Measurements from ENCODE around the gene PTTG1IP.

The PTTG1IP gene

GRCh38 chr21:44869781-44870747 lies 3.4 kb downstream of the PTTG1IP start:
- no peaks in the 10 kb centered on the region for H3K9me3 Mint-ChIP-seq
- H3K4me3 Mint-ChIP-seq = peak overlapping the region; percentile 94
- peaks cover 82% of the 10 kb centered on the region for H3K4me1 Mint-ChIP-seq
- H3K27ac Mint-ChIP-seq (ENCODE audit: low read depth) = peak overlapping the region; percentile 4
- DNase-seq (ENCODE audit: low spot score in 2 of 2) = no peak
- no peaks in the 10 kb centered on the region for H3K27me3 Mint-ChIP-seq
- H3K36me3 Mint-ChIP-seq (ENCODE audit: insufficient read depth) = peaks cover 24% of the 10 kb centered on the region
- no peak for ATAC-seq (replicated peaks; ENCODE audit: extremely low read depth, poor library complexity, severe bottlenecking)

- Mint-ChIP-seq H3K4me3 (peak overlapping the region; percentile 62), H3K36me3 (ENCODE audit: insufficient read depth) (peaks cover 19% of the 10 kb centered on the region), H3K27me3 (no peaks in the 10 kb centered on the region), H3K27ac (ENCODE audit: low read depth) (peak overlapping the region; percentile 81), H3K4me1 (peaks cover 75% of the 10 kb centered on the region), H3K9me3 (no peaks in the 10 kb centered on the region)
- ATAC-seq (replicated peaks; ENCODE audit: extremely low read depth, poor library complexity, severe bottlenecking) (no peak), DNase-seq (ENCODE audit: low spot score in 2 of 2) (no peak)
Observed at GRCh38 chr21:44868707-44869106, 4.8 kb downstream of the PTTG1IP start.

GRCh38 chr21:44867999-44868700 lies 5.3 kb downstream of the PTTG1IP start:
- Mint-ChIP-seq H3K4me1 (peaks cover 81% of the 10 kb centered on the region), H3K9me3 (no peaks in the 10 kb centered on the region), H3K27ac (ENCODE audit: low read depth) (peak overlapping the region; percentile 81), H3K27me3 (no peaks in the 10 kb centered on the region), H3K4me3 (peak overlapping the region; percentile 62), H3K36me3 (ENCODE audit: insufficient read depth) (peaks cover 21% of the 10 kb centered on the region)
- ATAC-seq (replicated peaks; ENCODE audit: extremely low read depth, poor library complexity, severe bottlenecking) (peak; percentile 66), DNase-seq (ENCODE audit: low spot score in 2 of 2) (no peak)

DNA sequence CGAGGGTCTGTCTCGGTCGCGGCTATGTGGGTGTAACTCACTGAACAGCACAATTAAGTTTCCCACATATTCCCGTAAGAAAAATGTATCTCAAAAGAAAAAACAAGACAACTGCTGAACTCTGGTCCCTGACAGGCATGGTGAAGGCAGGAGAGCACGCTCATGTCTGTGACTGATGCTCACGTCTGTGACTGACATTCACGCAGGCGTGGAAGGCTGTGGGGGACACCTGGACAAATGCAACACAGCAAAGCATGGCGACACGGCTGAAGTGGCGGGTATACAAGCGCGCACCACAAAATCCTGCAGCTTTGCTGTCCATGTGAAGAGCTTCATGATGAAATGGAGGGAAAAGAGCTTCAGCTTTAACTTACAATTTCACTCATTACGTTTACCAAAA lies 6.0 kb downstream of the PTTG1IP start:
- no peak for ATAC-seq (replicated peaks; ENCODE audit: extremely low read depth, poor library complexity, severe bottlenecking)
- Mint-ChIP-seq H3K27me3 (no peaks in the 10 kb centered on the region), H3K9me3 (no peaks in the 10 kb centered on the region), H3K4me1 (peaks cover 77% of the 10 kb centered on the region), H3K27ac (ENCODE audit: low read depth) (no peak overlapping the region), H3K4me3 (peak overlapping the region; percentile 62), H3K36me3 (ENCODE audit: insufficient read depth) (peaks cover 18% of the 10 kb centered on the region)
- no peak for DNase-seq (ENCODE audit: low spot score in 2 of 2)

- peaks cover 13% of the 10 kb centered on the region for H3K36me3 Mint-ChIP-seq (ENCODE audit: insufficient read depth)
- peak overlapping the region; percentile 62 for H3K4me3 Mint-ChIP-seq
- H3K9me3 Mint-ChIP-seq = no peaks in the 10 kb centered on the region
- H3K27me3 Mint-ChIP-seq = no peaks in the 10 kb centered on the region
- no peak for DNase-seq (ENCODE audit: low spot score in 2 of 2)
- H3K27ac Mint-ChIP-seq (ENCODE audit: low read depth) = peak overlapping the region; percentile 83
- peaks cover 73% of the 10 kb centered on the region for H3K4me1 Mint-ChIP-seq
- no peak for ATAC-seq (replicated peaks; ENCODE audit: extremely low read depth, poor library complexity, severe bottlenecking)
Observed at GRCh38 chr21:44866780-44867179, 6.7 kb downstream of the PTTG1IP start.

DNA sequence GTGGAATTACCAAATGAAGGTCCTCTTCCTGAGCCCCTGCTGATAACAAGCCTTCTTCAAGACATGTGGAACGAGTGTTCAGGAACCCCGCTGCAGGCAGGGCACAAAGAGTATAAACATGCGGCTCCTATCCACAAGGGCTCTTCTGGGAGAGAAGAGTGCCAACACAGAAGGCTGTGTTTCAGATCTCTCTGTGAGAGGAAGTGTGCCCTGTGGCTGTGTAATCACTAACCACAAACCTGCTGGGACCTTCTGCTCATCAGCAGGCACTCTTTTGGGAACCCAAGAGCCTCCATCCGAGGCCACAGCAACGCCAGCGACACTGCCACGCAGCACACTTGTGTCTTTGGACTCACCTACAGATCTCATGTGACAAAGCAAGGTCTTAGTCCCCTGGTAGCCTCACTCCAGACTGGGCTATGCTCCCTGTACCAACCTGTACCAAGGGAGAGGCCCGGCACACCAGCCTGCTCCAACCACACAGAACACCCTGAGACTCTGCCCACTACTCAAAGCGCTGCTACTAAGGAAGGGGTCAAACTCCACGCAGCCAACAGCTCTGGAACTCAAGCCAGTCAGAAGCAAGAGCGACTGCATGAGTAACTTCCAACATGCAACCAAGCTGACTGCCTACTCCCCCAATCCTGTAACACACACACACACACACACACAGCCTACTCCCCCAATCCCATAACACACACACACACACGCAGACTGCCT lies 7.8 kb downstream of the PTTG1IP start:
- Mint-ChIP-seq H3K4me1 (peaks cover 72% of the 10 kb centered on the region), H3K27me3 (no peaks in the 10 kb centered on the region), H3K4me3 (peak overlapping the region; percentile 38), H3K27ac (ENCODE audit: low read depth) (peak overlapping the region; percentile 83), H3K36me3 (ENCODE audit: insufficient read depth) (peaks cover 15% of the 10 kb centered on the region), H3K9me3 (no peaks in the 10 kb centered on the region)
- DNase-seq (ENCODE audit: low spot score in 2 of 2) (no peak), ATAC-seq (replicated peaks; ENCODE audit: extremely low read depth, poor library complexity, severe bottlenecking) (no peak)

GRCh38 chr21:44862869-44863685 lies 10.4 kb downstream of the PTTG1IP start:
- H3K9me3 Mint-ChIP-seq = no peaks in the 10 kb centered on the region
- peaks cover 24% of the 10 kb centered on the region for H3K36me3 Mint-ChIP-seq (ENCODE audit: insufficient read depth)
- no peak overlapping the region for H3K27ac Mint-ChIP-seq (ENCODE audit: low read depth)
- ATAC-seq (replicated peaks; ENCODE audit: extremely low read depth, poor library complexity, severe bottlenecking) (no peak), DNase-seq (ENCODE audit: low spot score in 2 of 2) (no peak)
- no peaks in the 10 kb centered on the region for H3K27me3 Mint-ChIP-seq
- H3K4me1 Mint-ChIP-seq = peaks cover 52% of the 10 kb centered on the region
- H3K4me3 Mint-ChIP-seq = no peak overlapping the region

GRCh38 chr21:44858791-44859190 lies 14.7 kb downstream of the PTTG1IP start:
- Mint-ChIP-seq H3K4me3 (no peak overlapping the region), H3K4me1 (peaks cover 33% of the 10 kb centered on the region), H3K36me3 (ENCODE audit: insufficient read depth) (peaks cover 33% of the 10 kb centered on the region), H3K9me3 (no peaks in the 10 kb centered on the region), H3K27ac (ENCODE audit: low read depth) (no peak overlapping the region), H3K27me3 (no peaks in the 10 kb centered on the region)
- ATAC-seq (replicated peaks; ENCODE audit: extremely low read depth, poor library complexity, severe bottlenecking) (no peak), DNase-seq (ENCODE audit: low spot score in 2 of 2) (no peak)

DNA sequence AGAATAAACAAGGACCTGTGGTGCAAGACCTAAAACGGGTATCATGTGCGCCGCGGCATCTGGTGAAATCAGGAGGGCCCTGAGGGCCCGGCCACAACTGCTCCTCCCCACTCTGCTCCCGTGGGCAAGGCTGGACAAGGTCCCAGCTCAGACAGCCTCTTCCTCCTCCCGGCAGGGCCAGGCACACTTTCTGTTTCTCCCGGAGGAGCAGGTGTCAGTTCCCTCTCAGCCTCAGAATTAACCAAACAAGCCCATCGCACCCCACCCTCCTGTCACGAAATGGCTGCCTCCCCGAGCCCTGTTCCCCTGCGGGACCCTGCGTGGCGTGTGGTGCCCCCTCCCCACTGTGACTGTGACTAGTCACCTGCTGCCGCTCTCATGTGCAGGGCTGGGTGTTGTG lies 15.2 kb downstream of the PTTG1IP start:
- no peaks in the 10 kb centered on the region for H3K9me3 Mint-ChIP-seq
- no peak overlapping the region for H3K27ac Mint-ChIP-seq (ENCODE audit: low read depth)
- peaks cover 33% of the 10 kb centered on the region for H3K36me3 Mint-ChIP-seq (ENCODE audit: insufficient read depth)
- DNase-seq (ENCODE audit: low spot score in 2 of 2) = no peak
- H3K27me3 Mint-ChIP-seq = no peaks in the 10 kb centered on the region
- peaks cover 33% of the 10 kb centered on the region for H3K4me1 Mint-ChIP-seq
- H3K4me3 Mint-ChIP-seq = no peak overlapping the region
- no peak for ATAC-seq (replicated peaks; ENCODE audit: extremely low read depth, poor library complexity, severe bottlenecking)

GRCh38 chr21:44857127-44857892 lies 16.2 kb downstream of the PTTG1IP start:
- H3K4me3 Mint-ChIP-seq = no peak overlapping the region
- H3K4me1 Mint-ChIP-seq = peaks cover 33% of the 10 kb centered on the region
- ATAC-seq (replicated peaks; ENCODE audit: extremely low read depth, poor library complexity, severe bottlenecking) (no peak), DNase-seq (ENCODE audit: low spot score in 2 of 2) (no peak)
- peaks cover 41% of the 10 kb centered on the region for H3K36me3 Mint-ChIP-seq (ENCODE audit: insufficient read depth)
- no peaks in the 10 kb centered on the region for H3K9me3 Mint-ChIP-seq
- H3K27ac Mint-ChIP-seq (ENCODE audit: low read depth) = no peak overlapping the region
- H3K27me3 Mint-ChIP-seq = no peaks in the 10 kb centered on the region

GRCh38 chr21:44856131-44856530 lies 17.4 kb downstream of the PTTG1IP start:
- peaks cover 30% of the 10 kb centered on the region for H3K4me1 Mint-ChIP-seq
- no peak overlapping the region for H3K27ac Mint-ChIP-seq (ENCODE audit: low read depth)
- H3K9me3 Mint-ChIP-seq = no peaks in the 10 kb centered on the region
- peaks cover 44% of the 10 kb centered on the region for H3K36me3 Mint-ChIP-seq (ENCODE audit: insufficient read depth)
- H3K4me3 Mint-ChIP-seq = no peak overlapping the region
- no peak for DNase-seq (ENCODE audit: low spot score in 2 of 2)
- no peak for ATAC-seq (replicated peaks; ENCODE audit: extremely low read depth, poor library complexity, severe bottlenecking)
- H3K27me3 Mint-ChIP-seq = no peaks in the 10 kb centered on the region

Data from central memory CD8-positive, alpha-beta T cell (primary cell).